Esophagus mucosa (tissue), 1 donor: ENCODE measurements around the gene RGL3. TPM values are rescaled to one million over a fixed set of nuclear protein-coding genes. Genes with fewer than 3 reads are reported as not detected.

Experiments used
- ATAC-seq: fragments of 200-7000 bp; cut with Tn5 transposase; one replicate; pipeline ENCODE4 v1.9.1; 2020
- total RNA-seq: library from RNA; stranded (reverse); gene quantifications from one replicate; pipeline ENCODE4 v1.2.4, GENCODE V29; 2023
- donor health status: DM: yes; HTN: yes; CAD: no.

The RGL3 gene
- total RNA-seq, 1 donor from 2014 or later = 0.64 TPM

- ATAC-seq = no peak
These were observed 1.6 kb upstream of the RGL3 start for GRCh38 chr19:11420429-11421370.

GRCh38 chr19:11418094-11418548 is 993 bp downstream of the RGL3 start:
- ATAC-seq = no peak

- no peak for ATAC-seq
These were observed 2.6 kb downstream of the RGL3 start for GRCh38 chr19:11416346-11417052.

GRCh38 chr19:11414544-11414943 is 4.6 kb downstream of the RGL3 start:
- no peak for ATAC-seq

- no peak for ATAC-seq
These were observed 8.4 kb downstream of the RGL3 start for GRCh38 chr19:11410682-11411081.

GRCh38 chr19:11408591-11408990 is 10.5 kb downstream of the RGL3 start:
- no peak for ATAC-seq

GRCh38 chr19:11406703-11407236 is 12.3 kb downstream of the RGL3 start:
- ATAC-seq = peak; percentile 19

- ATAC-seq = peak; percentile 66
These were observed 13.1 kb downstream of the RGL3 start for GRCh38 chr19:11405846-11406643.

- no peak for ATAC-seq
These were observed 14.4 kb downstream of the RGL3 start for GRCh38 chr19:11404588-11405222.

- ATAC-seq = no peak
These were observed 17.1 kb downstream of the RGL3 start for GRCh38 chr19:11401808-11402543.

GRCh38 chr19:11400798-11401197 is 18.3 kb downstream of the RGL3 start:
- ATAC-seq = no peak

- ATAC-seq = peak; percentile 41
These were observed 19.4 kb downstream of the RGL3 start for GRCh38 chr19:11399667-11400066.

GRCh38 chr19:11397089-11397610 is 22.0 kb downstream of the RGL3 start:
- no peak for ATAC-seq

- no peak for ATAC-seq
These were observed 28.0 kb downstream of the RGL3 start for GRCh38 chr19:11390933-11391680.

- ATAC-seq = no peak
These were observed 28.8 kb downstream of the RGL3 start for GRCh38 chr19:11390359-11390758.

GRCh38 chr19:11387162-11388034 is 31.7 kb downstream of the RGL3 start:
- ATAC-seq = no peak

- ATAC-seq = no peak
These were observed 34.4 kb downstream of the RGL3 start for GRCh38 chr19:11384778-11385129.

- ATAC-seq = no peak
These were observed 35.4 kb downstream of the RGL3 start for GRCh38 chr19:11383706-11384048.
